ENCODE measurements around the gene NOXA1. TPM values are rescaled to one million over a fixed set of nuclear protein-coding genes. Genes with fewer than 3 reads are reported as not detected.

The NOXA1 gene
- total RNA-seq, 1 donor from 2014 or later: 1.0 TPM

DNA sequence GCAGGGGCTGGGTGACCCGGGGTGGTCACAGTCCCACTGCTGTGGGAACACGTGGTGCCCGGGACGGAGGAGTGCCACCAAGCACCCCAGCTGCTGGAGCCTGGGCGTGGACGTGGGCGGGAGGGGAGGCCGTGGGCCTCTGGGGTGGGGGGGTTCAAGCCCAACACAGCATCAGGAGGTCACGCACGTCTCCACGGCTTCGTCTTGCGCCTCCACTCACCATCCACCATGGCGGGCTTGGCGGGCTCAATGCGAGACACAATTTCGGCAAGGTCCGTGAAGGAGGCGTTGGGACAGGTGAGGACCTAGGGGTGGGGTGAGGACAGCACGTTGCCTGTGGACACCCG lies 38.1 kb downstream of the NOXA1 start:
- peaks cover 3% of the 10 kb centered on the region for H3K36me3 Mint-ChIP-seq (ENCODE audit: unreplicated experiment)
- DNase-seq (ENCODE audit: extremely low spot score, unreplicated experiment): no peak
- no peaks in the 10 kb centered on the region for H3K27me3 Mint-ChIP-seq (ENCODE audit: unreplicated experiment)
- H3K27ac Mint-ChIP-seq (ENCODE audit: unreplicated experiment): no peak overlapping the region
- H3K4me3 Mint-ChIP-seq (ENCODE audit: unreplicated experiment): no peak overlapping the region
- H3K4me1 Mint-ChIP-seq (ENCODE audit: unreplicated experiment): peaks cover 13% of the 10 kb centered on the region
- no peaks in the 10 kb centered on the region for H3K9me3 Mint-ChIP-seq (ENCODE audit: unreplicated experiment)
- TF ChIP-seq, protein P1, sequence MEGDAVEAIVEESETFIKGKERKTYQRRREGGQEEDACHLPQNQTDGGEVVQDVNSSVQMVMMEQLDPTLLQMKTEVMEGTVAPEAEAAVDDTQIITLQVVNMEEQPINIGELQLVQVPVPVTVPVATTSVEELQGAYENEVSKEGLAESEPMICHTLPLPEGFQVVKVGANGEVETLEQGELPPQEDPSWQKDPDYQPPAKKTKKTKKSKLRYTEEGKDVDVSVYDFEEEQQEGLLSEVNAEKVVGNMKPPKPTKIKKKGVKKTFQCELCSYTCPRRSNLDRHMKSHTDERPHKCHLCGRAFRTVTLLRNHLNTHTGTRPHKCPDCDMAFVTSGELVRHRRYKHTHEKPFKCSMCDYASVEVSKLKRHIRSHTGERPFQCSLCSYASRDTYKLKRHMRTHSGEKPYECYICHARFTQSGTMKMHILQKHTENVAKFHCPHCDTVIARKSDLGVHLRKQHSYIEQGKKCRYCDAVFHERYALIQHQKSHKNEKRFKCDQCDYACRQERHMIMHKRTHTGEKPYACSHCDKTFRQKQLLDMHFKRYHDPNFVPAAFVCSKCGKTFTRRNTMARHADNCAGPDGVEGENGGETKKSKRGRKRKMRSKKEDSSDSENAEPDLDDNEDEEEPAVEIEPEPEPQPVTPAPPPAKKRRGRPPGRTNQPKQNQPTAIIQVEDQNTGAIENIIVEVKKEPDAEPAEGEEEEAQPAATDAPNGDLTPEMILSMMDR (IDR thresholded peaks at IDR 0.05): no peak

GRCh38 chr9:137461663-137462395 lies 38.6 kb downstream of the NOXA1 start:
- DNase-seq (ENCODE audit: extremely low spot score, unreplicated experiment): no peak
- Mint-ChIP-seq H3K36me3 (ENCODE audit: unreplicated experiment) (peaks cover under 1% of the 10 kb centered on the region), H3K9me3 (ENCODE audit: unreplicated experiment) (no peaks in the 10 kb centered on the region), H3K4me3 (ENCODE audit: unreplicated experiment) (no peak overlapping the region), H3K4me1 (ENCODE audit: unreplicated experiment) (peaks cover 8% of the 10 kb centered on the region), H3K27ac (ENCODE audit: unreplicated experiment) (no peak overlapping the region), H3K27me3 (ENCODE audit: unreplicated experiment) (no peaks in the 10 kb centered on the region)
- TF ChIP-seq, protein P1 (IDR thresholded peaks at IDR 0.05): no peak

DNA sequence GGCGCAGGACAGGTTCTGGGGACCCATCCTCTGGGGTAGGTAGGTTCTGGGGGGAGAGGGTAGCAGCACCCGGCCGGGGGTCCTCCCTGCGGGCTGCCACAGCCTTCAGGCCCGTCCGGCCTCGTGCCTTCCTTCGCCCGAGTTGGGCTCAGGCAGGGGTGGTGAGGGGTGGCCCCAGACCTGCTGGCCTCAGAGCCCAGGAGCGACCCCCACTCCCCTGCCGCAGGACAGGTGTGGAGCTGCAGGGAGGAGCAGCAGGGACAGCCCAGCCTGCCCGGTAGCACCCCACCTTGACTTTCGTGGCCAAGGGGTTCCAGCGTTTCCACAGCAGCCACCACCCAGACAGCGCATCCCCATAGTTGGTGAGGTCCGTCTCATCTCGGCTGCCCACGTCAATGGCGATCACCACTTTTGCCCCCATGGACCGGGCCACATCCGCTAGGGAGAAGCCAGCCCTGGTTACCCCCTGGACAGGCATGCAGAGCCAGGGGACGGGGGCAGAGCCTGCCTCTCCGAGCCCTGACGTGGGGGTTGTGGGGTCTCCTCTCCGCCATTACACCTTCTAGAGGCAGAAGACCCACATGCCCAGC lies 39.3 kb downstream of the NOXA1 start:
- DNase-seq (ENCODE audit: extremely low spot score, unreplicated experiment): no peak
- TF ChIP-seq, protein P1 (IDR thresholded peaks at IDR 0.05): no peak
- Mint-ChIP-seq H3K27ac (ENCODE audit: unreplicated experiment) (no peak overlapping the region), H3K36me3 (ENCODE audit: unreplicated experiment) (no peaks in the 10 kb centered on the region), H3K4me1 (ENCODE audit: unreplicated experiment) (peaks cover 2% of the 10 kb centered on the region), H3K9me3 (ENCODE audit: unreplicated experiment) (no peaks in the 10 kb centered on the region), H3K4me3 (ENCODE audit: unreplicated experiment) (no peak overlapping the region), H3K27me3 (ENCODE audit: unreplicated experiment) (no peaks in the 10 kb centered on the region)

DNA sequence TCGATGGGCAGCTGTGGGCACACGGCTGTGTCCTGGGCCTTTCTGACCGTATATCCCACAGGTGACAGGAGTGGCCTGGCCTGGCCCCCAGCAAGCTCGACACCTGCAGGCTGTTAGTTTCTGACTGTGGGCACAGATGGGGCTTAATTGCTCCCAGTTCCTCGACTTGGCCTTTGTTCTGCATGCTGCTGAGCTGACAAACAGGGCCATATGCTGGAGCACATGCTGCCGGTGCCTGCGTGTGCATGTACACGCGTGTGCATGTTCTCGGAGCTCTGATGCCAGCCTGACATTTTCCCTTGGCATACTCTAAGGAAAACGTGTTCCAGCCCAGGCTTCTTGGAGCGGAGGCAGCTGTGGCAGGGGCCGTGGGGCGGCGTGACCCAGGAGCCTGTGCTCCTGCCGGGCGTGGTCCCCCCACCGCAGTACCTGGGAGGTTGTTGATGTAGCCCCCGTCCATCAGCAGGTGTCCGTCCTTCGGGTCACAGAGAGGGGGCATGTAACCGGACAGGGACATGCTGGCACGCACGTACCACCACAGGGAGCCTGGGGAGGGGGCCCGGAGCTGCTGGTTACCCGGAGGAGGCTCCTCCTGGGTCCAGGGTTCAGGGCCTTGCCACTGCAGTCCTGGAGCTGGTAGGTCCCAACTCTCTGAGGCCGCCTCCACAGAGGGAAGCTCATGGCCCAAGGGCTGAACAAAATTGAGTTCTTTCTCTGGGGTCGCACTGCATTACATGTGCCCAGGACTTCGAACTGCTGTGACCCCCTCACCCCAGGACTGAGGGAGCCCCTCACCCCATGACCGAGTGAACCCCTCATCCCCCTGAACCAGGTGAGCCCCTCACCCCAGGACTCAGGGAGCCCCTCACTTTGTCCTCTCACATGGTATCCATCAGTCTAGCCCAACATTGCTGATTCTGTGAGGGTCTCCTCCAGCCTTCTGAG lies 40.1 kb downstream of the NOXA1 start:
- H3K4me3 Mint-ChIP-seq (ENCODE audit: unreplicated experiment): no peak overlapping the region
- no peaks in the 10 kb centered on the region for H3K36me3 Mint-ChIP-seq (ENCODE audit: unreplicated experiment)
- no peaks in the 10 kb centered on the region for H3K4me1 Mint-ChIP-seq (ENCODE audit: unreplicated experiment)
- TF ChIP-seq, protein P1 (IDR thresholded peaks at IDR 0.05): no peak
- H3K27ac Mint-ChIP-seq (ENCODE audit: unreplicated experiment): no peak overlapping the region
- no peak for DNase-seq (ENCODE audit: extremely low spot score, unreplicated experiment)
- H3K27me3 Mint-ChIP-seq (ENCODE audit: unreplicated experiment): peaks cover under 1% of the 10 kb centered on the region
- no peaks in the 10 kb centered on the region for H3K9me3 Mint-ChIP-seq (ENCODE audit: unreplicated experiment)

- Mint-ChIP-seq H3K36me3 (ENCODE audit: unreplicated experiment) (no peaks in the 10 kb centered on the region), H3K9me3 (ENCODE audit: unreplicated experiment) (no peaks in the 10 kb centered on the region), H3K27me3 (ENCODE audit: unreplicated experiment) (peaks cover 3% of the 10 kb centered on the region), H3K4me3 (ENCODE audit: unreplicated experiment) (no peak overlapping the region), H3K4me1 (ENCODE audit: unreplicated experiment) (no peaks in the 10 kb centered on the region), H3K27ac (ENCODE audit: unreplicated experiment) (no peak overlapping the region)
- TF ChIP-seq, protein P1 (IDR thresholded peaks at IDR 0.05): no peak
- no peak for DNase-seq (ENCODE audit: extremely low spot score, unreplicated experiment)
Observed at GRCh38 chr9:137463931-137464290, 40.7 kb downstream of the NOXA1 start.

Data from osteocyte (in vitro differentiated cells).